Spleen (tissue), 7 donors: ENCODE data around the gene KRT17.

ENCODE experiments used
- CTCF ChIP-seq, 11 experiments: fragments of 200-600 bp in 7 of 11; fragments of 450-650 bp in 4 of 11; sonication (generic) in 4 of 11; IDR thresholded peaks in 8 of 11; conservative IDR thresholded peaks in 3 of 11; 1 replicate in 7 of 11; 2 replicates in 4 of 11; pipeline versions ENCODE4 v1.4.0 to v1.8.0; 2016 to 2021; ENCODE audit warnings: antibody characterized with exemption in 11 of 11, inconsistent platforms in 4 of 11, mild to moderate bottlenecking in 1 of 11
- POLR2AphosphoS5 ChIP-seq, 3 donors: sonication (generic); formaldehyde crosslinking; IDR thresholded peaks; one replicate each; pipeline ENCODE4 v1.5.1; 2017; ENCODE audit warnings: antibody characterized with exemption in 3 of 3
- donor health status: DM: no; HTN: no; CAD: no; lungs with moderate emphysema.
- donor health status: DM: no; HTN: no; CAD: no.
- donor health status: DM: no; HTN: no; CAD: no.

- TF ChIP-seq CTCF (IDR thresholded peaks at IDR 0.05 in 8 of 11, conservative IDR thresholded peaks at IDR 0.05 in 3 of 11) (no peak), POLR2AphosphoS5 (IDR thresholded peaks at IDR 0.05) (no peak)
Observed at GRCh38 chr17:41610965-41611640, 13.3 kb downstream of the KRT17 start.
